Suprapubic skin (tissue), 4 donors: ENCODE measurements around the gene NOS1AP. TPM values are rescaled to one million over a fixed set of nuclear protein-coding genes. Genes with fewer than 3 reads are reported as not detected.
"Not testable (repeated sequence)": the region's sequence is repeated elsewhere in the genome, so short reads cannot be mapped to it uniquely, and the experiment has no call there.

Source experiments
- DNase-seq, 2 donors: peaks; one replicate each; pipeline ENCODE4 v3.0.0-alpha.2; 2019; ENCODE audit warnings: low spot score in 2 of 2
- H3K27ac ChIP-seq: fragments of 200-600 bp; sonication (generic); one replicate; pipeline ENCODE4 v1.5.1; 2019
- H3K27me3 ChIP-seq: fragments of 200-600 bp; sonication (generic); one replicate; pipeline ENCODE4 v1.5.1; 2019
- H3K36me3 ChIP-seq: fragments of 200-600 bp; sonication (generic); one replicate; pipeline ENCODE4 v1.5.1; 2019
- H3K4me1 ChIP-seq: fragments of 200-600 bp; sonication (generic); one replicate; pipeline ENCODE4 v1.5.1; 2019
- H3K4me3 ChIP-seq: fragments of 200-600 bp; sonication (generic); one replicate; pipeline ENCODE4 v1.5.1; 2019; ENCODE audit warnings: mild to moderate bottlenecking
- H3K9me3 ChIP-seq: fragments of 200-600 bp; sonication (generic); one replicate; pipeline ENCODE4 v1.5.1; 2019
- EP300 ChIP-seq: sonication (generic); formaldehyde crosslinking; IDR thresholded peaks from one replicate; pipeline ENCODE4 v1.6.1; 2017; ENCODE audit warnings: antibody characterized with exemption
- POLR2A ChIP-seq, 2 donors: fragments of 450-650 bp; IDR thresholded peaks; one replicate each; pipeline ENCODE4 v1.6.1; 2017; ENCODE audit warnings: antibody characterized with exemption in 2 of 2, mild to moderate bottlenecking in 2 of 2, moderate library complexity in 2 of 2
- POLR2AphosphoS5 ChIP-seq, 3 donors: sonication (generic); formaldehyde crosslinking; IDR thresholded peaks; one replicate each; pipeline ENCODE4 v1.6.1; 2017; ENCODE audit warnings: antibody characterized with exemption in 3 of 3
- WGBS: methylation state at CpG from one replicate; pipeline ENCODE4 v1.1.5; 2018; 5-methylcytosine and 5-hydroxymethylcytosine counted together
- total RNA-seq, 4 donors: library from RNA; depleted of rRNA; stranded (reverse); fragments of >200 nt; gene quantifications; one replicate each; pipeline ENCODE4 v1.1.0, GENCODE V29; 2016
- TF ChIP-seq, protein P1 (sequence below), 2 donors: fragments of 200-600 bp in 1 of 2; fragments of 450-650 bp in 1 of 2; sonication (generic) in 1 of 2; IDR thresholded peaks; one replicate each; pipeline ENCODE4 v1.5.1; 2016 to 2019; ENCODE audit warnings: antibody characterized with exemption in 2 of 2, mild to moderate bottlenecking in 1 of 2, moderate library complexity in 1 of 2

The NOS1AP gene
- total RNA-seq, 4 donors from 2014 or later = 1.9 to 9.5 (median 3.3) TPM

DNA sequence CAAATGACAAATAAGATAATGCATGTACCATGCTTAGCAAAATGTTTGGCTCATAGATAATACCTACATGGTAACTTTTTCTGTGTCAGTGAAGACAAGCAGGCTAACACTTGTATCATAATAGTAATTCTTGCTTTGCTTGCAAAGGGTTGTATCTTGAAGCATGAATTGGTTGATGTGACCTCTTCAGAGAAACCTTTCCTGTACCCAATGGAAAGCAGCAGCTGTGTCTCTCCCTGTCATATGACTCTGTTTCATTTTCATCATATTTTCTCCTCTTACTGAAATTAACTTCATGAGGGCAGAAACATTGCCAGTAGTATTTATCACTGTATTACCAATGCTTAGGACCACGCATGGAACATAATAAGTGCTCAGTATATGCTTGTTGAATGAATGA lies 338.0 kb downstream of the NOS1AP start:
- no peaks in the 10 kb centered on the region for H3K4me1 ChIP-seq
- no peaks in the 10 kb centered on the region for H3K9me3 ChIP-seq
- no peak overlapping the region for H3K27ac ChIP-seq
- TF ChIP-seq POLR2AphosphoS5 (IDR thresholded peaks at IDR 0.05) (no peak), POLR2A (IDR thresholded peaks at IDR 0.05) (no peak), EP300 (no peak)
- TF ChIP-seq, protein P1, sequence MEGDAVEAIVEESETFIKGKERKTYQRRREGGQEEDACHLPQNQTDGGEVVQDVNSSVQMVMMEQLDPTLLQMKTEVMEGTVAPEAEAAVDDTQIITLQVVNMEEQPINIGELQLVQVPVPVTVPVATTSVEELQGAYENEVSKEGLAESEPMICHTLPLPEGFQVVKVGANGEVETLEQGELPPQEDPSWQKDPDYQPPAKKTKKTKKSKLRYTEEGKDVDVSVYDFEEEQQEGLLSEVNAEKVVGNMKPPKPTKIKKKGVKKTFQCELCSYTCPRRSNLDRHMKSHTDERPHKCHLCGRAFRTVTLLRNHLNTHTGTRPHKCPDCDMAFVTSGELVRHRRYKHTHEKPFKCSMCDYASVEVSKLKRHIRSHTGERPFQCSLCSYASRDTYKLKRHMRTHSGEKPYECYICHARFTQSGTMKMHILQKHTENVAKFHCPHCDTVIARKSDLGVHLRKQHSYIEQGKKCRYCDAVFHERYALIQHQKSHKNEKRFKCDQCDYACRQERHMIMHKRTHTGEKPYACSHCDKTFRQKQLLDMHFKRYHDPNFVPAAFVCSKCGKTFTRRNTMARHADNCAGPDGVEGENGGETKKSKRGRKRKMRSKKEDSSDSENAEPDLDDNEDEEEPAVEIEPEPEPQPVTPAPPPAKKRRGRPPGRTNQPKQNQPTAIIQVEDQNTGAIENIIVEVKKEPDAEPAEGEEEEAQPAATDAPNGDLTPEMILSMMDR (IDR thresholded peaks at IDR 0.05) = no peak
- 91% methylated on average over 1 of the region's 1 CpG for WGBS
- no peak for DNase-seq
- no peaks in the 10 kb centered on the region for H3K36me3 ChIP-seq
- no peaks in the 10 kb centered on the region for H3K27me3 ChIP-seq
- no peak overlapping the region for H3K4me3 ChIP-seq

DNA sequence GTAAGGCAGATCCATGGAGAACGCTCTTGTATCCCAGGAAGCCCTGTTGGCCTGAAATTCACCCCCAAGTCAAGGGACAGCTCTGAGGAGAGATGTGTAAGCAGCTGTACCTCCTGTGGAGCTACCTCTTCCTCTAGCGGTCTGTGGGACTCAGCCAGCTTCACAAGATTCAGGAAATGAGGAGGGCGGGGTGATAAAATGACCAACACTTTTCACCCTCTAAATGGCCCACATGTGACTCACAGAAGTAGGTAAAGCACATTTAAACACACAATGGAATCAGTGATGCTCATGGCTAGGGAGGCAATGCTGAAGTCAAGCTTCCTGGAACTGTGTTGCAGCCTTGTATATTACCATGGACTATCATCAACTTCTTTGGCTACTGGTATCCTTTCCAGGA lies 342.5 kb downstream of the NOS1AP start, which contains the start of gene SH2D1B:
TSS of gene SH2D1B (minus strand) at position 135 of the 400 bp plus-strand sequence. CDS start at position 15, 120 bp downstream.
- TF ChIP-seq POLR2AphosphoS5 (IDR thresholded peaks at IDR 0.05) = no peak
- no peak for TF ChIP-seq POLR2A (IDR thresholded peaks at IDR 0.05)
- TF ChIP-seq EP300 = no peak
- TF ChIP-seq, protein P1 (IDR thresholded peaks at IDR 0.05) = no peak
- no peaks in the 10 kb centered on the region for H3K27me3 ChIP-seq
- H3K36me3 ChIP-seq = no peaks in the 10 kb centered on the region
- H3K4me1 ChIP-seq = no peaks in the 10 kb centered on the region
- H3K27ac ChIP-seq = no peak within 1 kb of the TSS
- DNase-seq = no peak
- 89% methylated on average over 3 of the region's 3 CpGs for WGBS
- no peaks in the 10 kb centered on the region for H3K9me3 ChIP-seq
- H3K4me3 ChIP-seq = no peak within 1 kb of the TSS

DNA sequence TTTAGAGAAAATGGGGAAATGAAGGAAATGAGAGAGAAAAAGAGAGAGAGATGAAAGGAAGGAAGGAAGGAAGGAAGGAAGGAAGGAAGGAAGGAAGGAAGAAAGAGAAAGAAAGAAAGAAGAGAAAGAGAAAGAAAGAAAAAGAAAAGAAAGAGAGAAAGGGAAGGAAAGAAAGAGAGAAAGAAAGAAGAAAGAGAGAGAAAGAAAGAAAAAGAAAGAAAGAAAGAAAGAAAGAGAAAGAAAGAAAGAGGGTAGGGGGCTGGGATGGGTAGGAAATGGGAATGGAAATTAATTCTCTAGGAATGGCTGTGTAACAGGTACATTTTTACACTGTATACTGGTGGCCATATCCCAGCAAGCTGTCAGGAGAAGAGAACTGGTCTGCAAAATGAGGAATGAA lies 346.7 kb downstream of the NOS1AP start:
- Histone ChIP-seq H3K27me3 (no peaks in the 10 kb centered on the region), H3K27ac (no peak overlapping the region), H3K9me3 (no peaks in the 10 kb centered on the region), H3K4me1 (no peaks in the 10 kb centered on the region), H3K4me3 (no peak overlapping the region), H3K36me3 (no peaks in the 10 kb centered on the region)
- DNase-seq = no peak
- TF ChIP-seq POLR2A (IDR thresholded peaks at IDR 0.05) = no peak
- TF ChIP-seq POLR2AphosphoS5 (IDR thresholded peaks at IDR 0.05) = no peak
- TF ChIP-seq EP300 = no peak
- TF ChIP-seq, protein P1 (IDR thresholded peaks at IDR 0.05) = no peak

DNA sequence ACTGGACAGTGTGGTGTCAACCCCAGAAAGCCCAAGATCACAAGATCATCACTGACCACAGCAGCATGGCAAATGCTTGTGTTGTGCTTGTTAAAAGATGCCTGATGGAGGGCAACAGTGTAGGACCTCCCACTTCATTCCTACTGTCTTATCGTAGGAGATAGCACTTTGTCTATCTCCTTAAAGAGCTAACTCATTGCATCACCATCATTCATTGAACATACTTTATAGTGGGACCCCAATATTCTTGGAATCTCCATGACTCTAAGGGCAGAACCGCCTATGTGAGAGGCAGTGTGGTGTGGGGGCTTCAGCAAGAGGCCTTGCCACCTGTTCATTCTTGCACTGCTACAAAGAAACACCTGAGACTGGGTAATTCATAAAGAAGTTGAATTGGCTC lies 347.4 kb downstream of the NOS1AP start:
- Histone ChIP-seq H3K36me3 (no peaks in the 10 kb centered on the region), H3K27me3 (no peaks in the 10 kb centered on the region), H3K4me1 (no peaks in the 10 kb centered on the region)

DNA sequence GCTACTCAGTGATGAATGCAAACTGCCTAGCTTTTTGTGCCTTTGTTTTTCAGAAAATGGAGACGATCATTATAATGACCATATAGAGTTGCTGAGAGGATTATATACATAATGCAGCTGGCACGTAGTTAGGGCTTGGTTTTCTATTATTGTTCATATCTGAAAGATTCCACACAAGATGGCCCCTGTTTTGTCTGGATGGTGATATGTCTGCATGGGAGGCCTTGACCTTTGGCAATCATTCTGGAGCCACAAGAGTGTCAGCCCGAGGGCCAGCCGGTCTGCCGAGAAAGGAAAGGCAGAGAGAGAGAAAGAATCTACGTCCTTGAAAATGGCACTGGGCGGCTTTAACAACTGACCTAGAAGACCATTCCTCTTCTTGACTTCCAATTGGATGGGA lies 348.2 kb downstream of the NOS1AP start:
- 92% methylated on average over 7 of the region's 7 CpGs for WGBS
- H3K9me3 ChIP-seq = no peaks in the 10 kb centered on the region
- H3K36me3 ChIP-seq = no peaks in the 10 kb centered on the region
- no peak for DNase-seq
- H3K4me3 ChIP-seq = no peak overlapping the region
- H3K27me3 ChIP-seq = no peaks in the 10 kb centered on the region
- TF ChIP-seq POLR2A (IDR thresholded peaks at IDR 0.05) = no peak
- TF ChIP-seq EP300 = no peak
- no peak for TF ChIP-seq POLR2AphosphoS5 (IDR thresholded peaks at IDR 0.05)
- TF ChIP-seq, protein P1 (IDR thresholded peaks at IDR 0.05) = no peak
- no peaks in the 10 kb centered on the region for H3K4me1 ChIP-seq
- H3K27ac ChIP-seq = no peak overlapping the region

More for the DNA sequence above, 347.4 kb downstream of the NOS1AP start:
- DNase-seq = no peak
- Histone ChIP-seq H3K9me3 (no peaks in the 10 kb centered on the region), H3K4me3 (no peak overlapping the region), H3K27ac (no peak overlapping the region)
- TF ChIP-seq, protein P1 (IDR thresholded peaks at IDR 0.05) = no peak
- TF ChIP-seq POLR2AphosphoS5 (IDR thresholded peaks at IDR 0.05) (no peak), POLR2A (IDR thresholded peaks at IDR 0.05) (no peak), EP300 (no peak)
- WGBS = 93% methylated on average over 2 of the region's 2 CpGs

DNA sequence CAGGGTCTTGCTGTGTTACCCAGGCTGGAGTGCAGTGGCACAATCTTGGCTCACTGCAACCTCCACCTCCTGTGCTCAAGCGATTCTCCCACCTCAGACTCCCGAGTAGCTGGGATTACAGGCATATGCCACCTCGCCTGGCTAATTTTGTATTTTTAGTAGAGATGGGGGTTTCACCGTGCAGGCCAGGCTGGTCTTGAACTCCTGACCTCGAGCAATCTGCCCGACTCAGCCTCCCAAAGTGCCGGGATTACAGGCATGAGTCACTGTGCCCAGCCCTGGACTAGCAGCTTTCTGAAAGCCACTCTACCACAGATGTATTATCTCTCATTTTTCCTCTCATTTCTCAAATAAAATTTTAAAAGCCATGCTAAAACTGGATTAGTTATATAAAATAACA lies 349.1 kb downstream of the NOS1AP start:
- not testable (repeated sequence) for H3K4me3 ChIP-seq, H3K27me3 ChIP-seq, H3K9me3 ChIP-seq, H3K4me1 ChIP-seq, DNase-seq, H3K27ac ChIP-seq, H3K36me3 ChIP-seq
- 81% methylated on average over 7 of the region's 7 CpGs for WGBS

DNA sequence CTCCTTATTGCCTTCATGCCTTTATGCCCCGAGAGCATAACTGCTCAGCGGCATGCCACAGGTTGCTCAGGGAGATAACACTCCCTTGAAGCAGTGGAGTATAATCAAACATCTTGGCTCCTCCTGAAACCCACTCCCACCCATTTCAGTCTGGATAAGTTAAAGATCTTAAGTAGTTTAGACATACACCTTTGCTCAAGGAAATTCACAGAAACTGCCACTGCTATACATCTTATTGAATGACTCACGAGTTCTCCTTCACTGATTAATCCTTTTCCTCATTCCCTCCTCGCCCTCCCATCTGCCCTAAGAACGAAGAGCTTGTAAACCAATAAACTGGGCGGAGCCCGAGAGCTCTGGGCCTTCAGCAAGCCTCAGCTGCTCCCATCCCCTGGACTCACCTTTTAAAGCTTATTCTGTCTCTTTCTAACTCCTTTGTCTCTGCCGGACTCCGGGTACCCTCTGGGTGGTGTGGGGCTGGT lies 350.0 kb downstream of the NOS1AP start:
- H3K9me3 ChIP-seq, H3K27me3 ChIP-seq, H3K36me3 ChIP-seq, H3K4me1 ChIP-seq, H3K27ac ChIP-seq, DNase-seq, H3K4me3 ChIP-seq: not testable (repeated sequence)
- WGBS = 53% methylated on average over 9 of the region's 9 CpGs
